Measurements from ENCODE around the gene EPB41L4B. TPM values are rescaled to one million over a fixed set of nuclear protein-coding genes. Genes with fewer than 3 reads are reported as not detected.
A peak's percentile ranks its signal among the peaks of the same experiment; 100 is the strongest.

EPB41L4B gene
- total and polyA plus RNA-seq, 2 of the 13 experiments (the other 11 are each of a cell fraction or from before 2014, with no cell fraction given), result 17.6 to 22.1 TPM

DNA sequence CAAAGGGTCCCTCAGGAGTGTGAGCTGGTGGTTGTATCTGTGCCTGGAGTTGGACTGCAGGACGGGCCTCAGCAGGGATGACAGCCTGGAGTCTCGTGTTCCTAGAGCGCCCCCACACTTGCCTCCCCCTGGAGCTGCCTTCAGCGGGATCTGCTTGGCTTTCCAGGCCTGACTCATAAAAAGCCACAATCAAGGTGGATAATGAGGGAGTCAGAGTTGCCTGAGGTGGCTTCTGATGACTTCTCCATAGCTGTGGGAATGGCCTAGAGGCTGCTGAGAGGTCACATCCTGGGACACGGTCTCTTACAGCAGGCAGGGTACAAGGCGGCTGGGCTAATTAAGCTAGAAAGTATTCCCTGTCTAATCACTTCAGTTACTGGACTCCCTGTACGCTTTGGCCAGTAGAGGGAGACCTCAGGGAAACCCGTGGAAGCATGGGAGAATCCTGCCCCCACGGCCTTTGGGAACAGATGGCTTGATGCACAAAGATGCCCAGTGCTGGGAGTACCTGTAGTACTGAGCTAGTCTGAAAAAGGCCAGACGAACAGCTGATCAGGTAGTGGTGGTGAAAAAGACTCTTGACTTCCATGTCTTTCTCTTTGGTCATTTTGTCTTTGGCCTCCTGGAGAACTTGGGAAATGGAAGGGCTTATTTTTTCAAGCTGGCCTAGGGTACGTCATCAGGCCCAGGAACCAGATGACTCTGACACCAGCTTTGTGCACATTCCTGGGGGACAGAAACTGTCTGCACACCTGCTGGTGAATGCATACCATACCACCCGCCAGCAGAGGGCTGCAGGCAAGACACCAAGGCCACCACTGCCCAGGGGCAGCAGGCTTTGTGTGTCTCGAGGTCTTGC lies 137.7 kb downstream of the EPB41L4B start (continued):
- TF ChIP-seq PRDM15 (CRISPR knock-in tag; IDR thresholded peaks at IDR 0.05) (peak; percentile 89), SP2 (CRISPR knock-in tag; IDR thresholded peaks at IDR 0.05) (0 out of 2 replicates have a peak, but pooled peaks have one; percentile 21), GATAD1 (CRISPR knock-in tag; IDR thresholded peaks at IDR 0.05) (peak; percentile 40), ZNF619 (CRISPR knock-in tag; IDR thresholded peaks at IDR 0.05) (0 out of 2 replicates have a peak, but pooled peaks have one; percentile 48), HMGXB4 (CRISPR knock-in tag; IDR thresholded peaks at IDR 0.05; ENCODE audit: borderline replicate concordance in 1 of 2, low read depth in 1 of 2) (peak; percentile 88 to 91), ZNF143 (CRISPR knock-in tag; IDR thresholded peaks at IDR 0.05) (peak; percentile 84), ZNF644 (CRISPR knock-in tag; IDR thresholded peaks at IDR 0.05; ENCODE audit: low read depth) (peak; percentile 84), NPAS2 (CRISPR knock-in tag; IDR thresholded peaks at IDR 0.05; ENCODE audit: borderline replicate concordance) (no peak), ZFP37 (CRISPR knock-in tag; IDR thresholded peaks at IDR 0.05; ENCODE audit: borderline replicate concordance) (no peak), ZMYM4 (CRISPR knock-in tag; IDR thresholded peaks at IDR 0.05) (peak; percentile 63), TBL1XR1 (IDR thresholded peaks at IDR 0.05; ENCODE audit: borderline replicate concordance, low read length, partially characterized antibody) (peak; percentile 69), PATZ1 (CRISPR knock-in tag; IDR thresholded peaks at IDR 0.05) (peak; percentile 41)
- TF ChIP-seq, protein P1, sequence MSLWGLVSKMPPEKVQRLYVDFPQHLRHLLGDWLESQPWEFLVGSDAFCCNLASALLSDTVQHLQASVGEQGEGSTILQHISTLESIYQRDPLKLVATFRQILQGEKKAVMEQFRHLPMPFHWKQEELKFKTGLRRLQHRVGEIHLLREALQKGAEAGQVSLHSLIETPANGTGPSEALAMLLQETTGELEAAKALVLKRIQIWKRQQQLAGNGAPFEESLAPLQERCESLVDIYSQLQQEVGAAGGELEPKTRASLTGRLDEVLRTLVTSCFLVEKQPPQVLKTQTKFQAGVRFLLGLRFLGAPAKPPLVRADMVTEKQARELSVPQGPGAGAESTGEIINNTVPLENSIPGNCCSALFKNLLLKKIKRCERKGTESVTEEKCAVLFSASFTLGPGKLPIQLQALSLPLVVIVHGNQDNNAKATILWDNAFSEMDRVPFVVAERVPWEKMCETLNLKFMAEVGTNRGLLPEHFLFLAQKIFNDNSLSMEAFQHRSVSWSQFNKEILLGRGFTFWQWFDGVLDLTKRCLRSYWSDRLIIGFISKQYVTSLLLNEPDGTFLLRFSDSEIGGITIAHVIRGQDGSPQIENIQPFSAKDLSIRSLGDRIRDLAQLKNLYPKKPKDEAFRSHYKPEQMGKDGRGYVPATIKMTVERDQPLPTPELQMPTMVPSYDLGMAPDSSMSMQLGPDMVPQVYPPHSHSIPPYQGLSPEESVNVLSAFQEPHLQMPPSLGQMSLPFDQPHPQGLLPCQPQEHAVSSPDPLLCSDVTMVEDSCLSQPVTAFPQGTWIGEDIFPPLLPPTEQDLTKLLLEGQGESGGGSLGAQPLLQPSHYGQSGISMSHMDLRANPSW (CRISPR knock-in tag; IDR thresholded peaks at IDR 0.05; ENCODE audit: borderline replicate concordance), result 0 out of 2 replicates have a peak, but pooled peaks have one; percentile 70
- TF ChIP-seq, protein P2, sequence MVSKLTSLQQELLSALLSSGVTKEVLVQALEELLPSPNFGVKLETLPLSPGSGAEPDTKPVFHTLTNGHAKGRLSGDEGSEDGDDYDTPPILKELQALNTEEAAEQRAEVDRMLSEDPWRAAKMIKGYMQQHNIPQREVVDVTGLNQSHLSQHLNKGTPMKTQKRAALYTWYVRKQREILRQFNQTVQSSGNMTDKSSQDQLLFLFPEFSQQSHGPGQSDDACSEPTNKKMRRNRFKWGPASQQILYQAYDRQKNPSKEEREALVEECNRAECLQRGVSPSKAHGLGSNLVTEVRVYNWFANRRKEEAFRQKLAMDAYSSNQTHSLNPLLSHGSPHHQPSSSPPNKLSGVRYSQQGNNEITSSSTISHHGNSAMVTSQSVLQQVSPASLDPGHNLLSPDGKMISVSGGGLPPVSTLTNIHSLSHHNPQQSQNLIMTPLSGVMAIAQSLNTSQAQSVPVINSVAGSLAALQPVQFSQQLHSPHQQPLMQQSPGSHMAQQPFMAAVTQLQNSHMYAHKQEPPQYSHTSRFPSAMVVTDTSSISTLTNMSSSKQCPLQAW (CRISPR knock-in tag; IDR thresholded peaks at IDR 0.05), result peak; percentile 61; the same call in 1 of the 2 replicates

Data from HepG2 (cell line).